ENCODE results near the gene KRTAP1-3.

GRCh38 chr17:41065829-41066624, 31.4 kb upstream of the KRTAP1-3 start, which contains the start of gene KRTAP2-4:
- TF ChIP-seq CTCF (IDR thresholded peaks at IDR 0.05; ENCODE audit: low read depth, low read length) = no peak
- no peak for TF ChIP-seq EZH2phosphoT487 (IDR thresholded peaks at IDR 0.05; ENCODE audit: low read depth)
